HG03064 (cell line): ENCODE results near the gene DNAJC1.
"Not testable (repeated sequence)": the region's sequence is repeated elsewhere in the genome, so short reads cannot be mapped to it uniquely, and the experiment has no call there.

Experiments
- ATAC-seq: cut with Tn5 transposase; IDR thresholded peaks from one replicate; pipeline ENCODE4 v1.9.1; 2021; ENCODE audit warnings: low read depth; ENCODE audit not compliant: unreplicated experiment

DNAJC1 gene

GRCh38 chr10:21834574-21834973 lies 169.0 kb downstream of the DNAJC1 start:
- not testable (repeated sequence) for ATAC-seq

- no peak for ATAC-seq
Measured at GRCh38 chr10:21832821-21833130, 170.8 kb downstream of the DNAJC1 start.

- no peak for ATAC-seq
Measured at GRCh38 chr10:21831986-21832820, 171.3 kb downstream of the DNAJC1 start.

- ATAC-seq, result no peak
Measured at GRCh38 chr10:21830037-21830436, 173.5 kb downstream of the DNAJC1 start.

GRCh38 chr10:21827308-21827707 lies 176.2 kb downstream of the DNAJC1 start:
- ATAC-seq, result no peak

GRCh38 chr10:21826725-21827124 lies 176.8 kb downstream of the DNAJC1 start:
- ATAC-seq, result no peak

GRCh38 chr10:21825345-21825744 lies 178.2 kb downstream of the DNAJC1 start:
- no peak for ATAC-seq

GRCh38 chr10:21824409-21824808 lies 179.1 kb downstream of the DNAJC1 start:
- no peak for ATAC-seq

- no peak for ATAC-seq
Measured at GRCh38 chr10:21823617-21824016, 179.9 kb downstream of the DNAJC1 start.

- not testable (repeated sequence) for ATAC-seq
Measured at GRCh38 chr10:21822273-21822672, 181.3 kb downstream of the DNAJC1 start.

GRCh38 chr10:21820952-21821351 lies 182.6 kb downstream of the DNAJC1 start:
- no peak for ATAC-seq

GRCh38 chr10:21818416-21818815 lies 185.1 kb downstream of the DNAJC1 start:
- not testable (repeated sequence) for ATAC-seq

GRCh38 chr10:21814866-21815265 lies 188.7 kb downstream of the DNAJC1 start:
- no peak for ATAC-seq

GRCh38 chr10:21813946-21814345 lies 189.6 kb downstream of the DNAJC1 start:
- ATAC-seq, result no peak

GRCh38 chr10:21811245-21811585 lies 192.3 kb downstream of the DNAJC1 start:
- ATAC-seq, result no peak

- ATAC-seq, result no peak
Measured at GRCh38 chr10:21810582-21811244, 192.8 kb downstream of the DNAJC1 start.

- no peak for ATAC-seq
Measured at GRCh38 chr10:21808550-21808949, 195.0 kb downstream of the DNAJC1 start.

GRCh38 chr10:21807180-21807579 lies 196.3 kb downstream of the DNAJC1 start:
- no peak for ATAC-seq

- ATAC-seq, result no peak
Measured at GRCh38 chr10:21803374-21803773, 200.2 kb downstream of the DNAJC1 start.

- ATAC-seq, result no peak
Measured at GRCh38 chr10:21801609-21802008, 201.9 kb downstream of the DNAJC1 start.

GRCh38 chr10:21797984-21798765 lies 205.4 kb downstream of the DNAJC1 start:
- no peak for ATAC-seq
